GM12875 (cell line): Measurements from ENCODE around the gene LHFPL6.

Experiments
- H3K4me3 ChIP-seq: one replicate; pipeline ENCODE4 v1.5.1; 2011; ENCODE audit warnings: low read depth, low read length, control low read depth
- CTCF ChIP-seq: IDR thresholded peaks from 2 replicates; pipeline ENCODE4 v1.5.1; 2011; ENCODE audit warnings: low read depth, mild to moderate bottlenecking, control low read depth, inconsistent platforms, low read length, moderate library complexity, borderline replicate concordance; ENCODE audit not compliant: insufficient read depth

Gene LHFPL6

GRCh38 chr13:39559847-39560246 is 43.1 kb downstream of the LHFPL6 start:
- no peak for TF ChIP-seq CTCF

GRCh38 chr13:39557285-39557955 is 45.6 kb downstream of the LHFPL6 start:
- no peak for TF ChIP-seq CTCF
- H3K4me3 ChIP-seq: no peak overlapping the region

More at GRCh38 chr13:39559847-39560246, 43.1 kb downstream of the LHFPL6 start:
- no peak overlapping the region for H3K4me3 ChIP-seq

GRCh38 chr13:39556866-39557265 is 46.1 kb downstream of the LHFPL6 start:
- no peak overlapping the region for H3K4me3 ChIP-seq
- TF ChIP-seq CTCF: no peak

- TF ChIP-seq CTCF: no peak
- H3K4me3 ChIP-seq: no peak overlapping the region
Measured at GRCh38 chr13:39554371-39554770, 48.6 kb downstream of the LHFPL6 start.

GRCh38 chr13:39552246-39552645 is 50.7 kb downstream of the LHFPL6 start:
- H3K4me3 ChIP-seq: no peak overlapping the region
- no peak for TF ChIP-seq CTCF

GRCh38 chr13:39550931-39551330 is 52.1 kb downstream of the LHFPL6 start:
- no peak for TF ChIP-seq CTCF
- H3K4me3 ChIP-seq: no peak overlapping the region

GRCh38 chr13:39547108-39547507 is 55.9 kb downstream of the LHFPL6 start:
- TF ChIP-seq CTCF: no peak
- H3K4me3 ChIP-seq: no peak overlapping the region
